NCI-H2081 treated with DMSO at 0.1 percent for 48 hours (cell line): Measurements from ENCODE around the gene SEPHS2.
"Not testable (repeated sequence)": the region's sequence is repeated elsewhere in the genome, so short reads cannot be mapped to it uniquely, and the experiment has no call there.

ENCODE experiments used
- DNase-seq: peaks from one replicate; lab custom pipeline; 2025; lab: John Stamatoyannopoulos, UW

SEPHS2 gene

DNA sequence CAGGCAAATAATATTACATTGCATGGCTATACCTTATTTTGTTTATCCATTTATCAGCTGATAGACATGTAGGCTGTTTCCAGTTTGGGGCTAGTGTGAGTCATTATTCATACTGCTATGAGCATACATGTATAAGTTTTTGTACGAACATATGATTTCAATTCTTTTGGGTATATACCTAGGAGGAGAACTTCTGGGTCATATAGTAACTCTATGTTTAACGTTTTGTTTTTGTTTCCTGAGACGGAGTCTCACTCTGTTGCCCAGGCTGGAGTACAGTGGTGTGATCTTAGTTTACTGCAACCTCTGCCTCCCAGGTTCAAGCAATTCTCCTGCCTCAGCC is 24.5 kb upstream of the SEPHS2 start:
- no peak for DNase-seq

DNA sequence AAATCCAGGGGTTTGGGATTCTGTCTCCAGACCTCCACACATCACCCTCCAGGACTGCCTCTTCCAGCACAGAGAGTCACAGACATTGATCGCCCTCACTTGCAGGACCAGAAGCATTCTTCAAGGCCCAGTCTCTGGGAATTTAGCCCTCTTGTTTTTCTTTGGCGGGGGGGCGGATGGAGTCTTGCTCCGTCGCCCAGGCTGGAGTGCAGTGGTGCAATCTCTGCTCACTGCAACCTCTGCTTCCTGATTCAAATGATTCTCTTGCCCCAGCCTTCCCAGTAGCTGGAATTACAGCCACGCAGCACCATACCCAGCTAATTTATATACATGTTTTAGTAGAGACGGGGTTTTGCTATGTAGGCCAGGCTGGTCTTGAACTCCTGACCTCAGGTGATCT is 18.4 kb upstream of the SEPHS2 start:
- no peak for DNase-seq

DNA sequence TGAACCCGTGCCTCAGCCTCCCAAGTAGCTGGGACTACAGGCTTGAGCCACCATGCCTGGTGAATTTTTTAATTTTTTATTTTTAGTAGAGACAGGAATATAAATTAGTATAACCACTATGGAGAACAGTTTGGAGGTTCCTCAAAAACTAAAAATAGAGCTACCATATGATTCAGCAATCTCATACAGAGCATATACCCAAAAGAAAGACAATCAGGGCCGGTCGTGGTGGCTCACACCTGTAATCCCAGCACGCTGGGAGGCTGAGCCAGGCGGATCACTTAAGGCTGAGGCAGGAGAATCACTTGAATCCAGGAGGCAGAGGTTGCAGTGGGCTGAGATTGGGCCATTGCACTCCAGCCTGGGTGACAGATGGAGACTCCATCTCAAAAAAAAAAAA is 15.8 kb upstream of the SEPHS2 start:
- DNase-seq = not testable (repeated sequence)

DNA sequence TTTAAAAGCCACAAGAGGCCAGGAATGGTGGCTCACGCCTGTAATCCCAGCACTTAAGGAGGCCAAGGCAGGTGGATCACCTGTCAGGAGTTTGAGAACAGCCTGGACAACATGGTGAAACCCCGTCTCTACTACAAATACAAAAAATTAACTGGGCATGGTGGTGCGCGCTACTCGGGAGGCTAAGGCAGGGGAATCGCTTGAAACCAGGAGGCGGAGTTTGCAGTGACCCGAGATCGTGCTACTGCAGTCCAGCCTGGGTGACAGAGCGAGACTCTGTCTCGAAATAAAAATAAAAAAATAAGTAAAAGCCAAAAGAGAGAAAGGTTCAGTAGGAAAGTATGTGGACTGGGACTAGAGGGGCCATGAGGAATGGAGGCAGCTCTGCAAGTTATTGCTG is 13.8 kb upstream of the SEPHS2 start:
- DNase-seq = no peak

DNA sequence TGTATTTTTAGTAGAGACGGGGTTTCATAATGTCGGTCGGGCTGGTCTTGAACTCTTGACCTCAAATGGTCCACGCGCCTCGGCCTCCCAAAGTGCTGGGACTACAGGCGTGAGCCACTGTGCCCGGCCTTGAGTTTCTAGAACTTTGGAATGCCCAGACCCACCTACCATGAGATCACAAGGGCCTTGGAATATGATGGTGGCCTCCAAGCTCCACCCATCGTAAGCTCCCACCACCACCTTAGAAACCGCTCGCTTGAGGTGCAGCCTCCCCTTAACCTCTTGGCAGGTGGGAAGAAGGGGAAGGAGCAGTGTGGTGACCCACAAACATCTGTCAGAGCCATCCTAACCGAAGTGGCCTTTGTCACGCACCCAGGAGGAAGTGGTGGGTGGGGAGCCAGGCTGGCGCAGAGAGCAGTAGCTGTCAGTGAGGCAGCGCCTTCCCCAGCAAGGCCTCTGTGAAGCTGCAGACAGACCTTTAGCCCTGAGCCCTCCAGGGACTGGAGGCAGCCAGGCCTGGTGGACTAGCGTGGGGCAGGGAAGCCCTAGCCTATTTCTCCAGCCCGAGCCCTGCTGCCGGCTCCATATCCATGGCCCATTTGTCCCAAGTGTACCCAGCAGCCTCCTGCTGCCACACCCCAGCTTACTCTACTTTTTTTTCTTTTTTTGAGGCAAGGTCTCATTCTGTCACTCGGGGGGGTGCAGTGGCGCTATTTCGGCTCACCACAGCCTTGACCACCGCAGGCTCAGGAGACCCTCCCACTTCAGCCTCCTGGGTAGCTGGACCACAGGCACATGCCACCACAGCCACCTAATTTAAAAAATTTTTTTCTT is 13.1 kb upstream of the SEPHS2 start:
- DNase-seq = no peak

DNA sequence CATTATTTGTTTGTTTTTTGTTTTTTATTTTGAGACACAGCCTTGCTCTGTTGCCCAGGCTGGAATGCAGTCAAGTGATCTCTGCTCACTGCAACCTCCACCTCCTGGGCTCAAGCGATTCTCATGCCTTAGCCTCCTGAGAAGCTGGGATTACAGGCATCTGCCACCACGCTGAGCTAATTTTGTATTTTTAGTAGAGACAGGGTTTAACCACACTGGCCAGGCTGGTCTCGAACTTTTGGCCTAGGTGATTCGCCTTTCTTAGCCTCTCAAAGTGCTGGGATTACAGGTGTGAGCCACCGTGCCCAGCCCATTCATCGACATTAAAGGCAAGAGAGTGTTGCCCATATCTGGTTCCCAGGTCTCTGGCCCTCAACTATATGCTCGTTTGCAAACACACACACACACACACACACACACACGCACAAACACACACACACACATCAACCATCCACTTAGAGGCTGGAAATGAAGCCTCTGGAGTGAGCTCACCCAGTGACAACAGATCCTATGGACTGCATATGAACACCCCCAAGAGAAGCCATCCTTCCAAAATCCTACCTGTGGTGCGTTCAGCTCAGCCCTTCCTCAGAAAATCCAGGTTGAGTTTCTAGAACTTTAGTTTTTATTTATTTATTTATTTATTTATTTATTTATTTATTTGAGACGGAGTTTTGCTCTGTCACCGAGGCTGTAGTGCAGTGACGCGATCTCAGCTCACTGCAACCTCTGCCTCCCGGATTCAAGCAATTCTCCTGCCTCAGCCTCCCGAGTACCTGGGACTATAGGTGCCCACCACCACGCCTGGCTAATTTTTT is 12.3 kb upstream of the SEPHS2 start:
- no peak for DNase-seq

DNA sequence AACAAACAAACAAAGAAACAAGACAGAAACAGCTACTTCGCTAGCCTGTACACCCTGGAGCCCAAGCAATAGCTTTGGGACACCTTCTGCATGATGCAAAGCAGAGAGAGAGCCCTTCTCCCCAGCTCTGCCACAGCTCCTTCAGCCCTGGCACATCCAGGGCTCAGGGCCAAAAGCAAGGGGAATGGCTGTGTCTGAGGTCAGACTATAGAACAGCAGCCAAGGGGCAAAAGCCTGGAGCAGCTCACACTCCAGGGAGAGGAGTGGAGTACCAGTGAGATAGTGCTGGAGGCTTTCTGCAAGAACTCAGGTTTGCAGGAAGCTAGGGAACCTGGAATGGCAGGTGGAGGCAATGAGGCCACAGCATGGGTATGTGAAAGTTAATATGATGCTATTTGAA is 11.6 kb upstream of the SEPHS2 start:
- DNase-seq = no peak

DNA sequence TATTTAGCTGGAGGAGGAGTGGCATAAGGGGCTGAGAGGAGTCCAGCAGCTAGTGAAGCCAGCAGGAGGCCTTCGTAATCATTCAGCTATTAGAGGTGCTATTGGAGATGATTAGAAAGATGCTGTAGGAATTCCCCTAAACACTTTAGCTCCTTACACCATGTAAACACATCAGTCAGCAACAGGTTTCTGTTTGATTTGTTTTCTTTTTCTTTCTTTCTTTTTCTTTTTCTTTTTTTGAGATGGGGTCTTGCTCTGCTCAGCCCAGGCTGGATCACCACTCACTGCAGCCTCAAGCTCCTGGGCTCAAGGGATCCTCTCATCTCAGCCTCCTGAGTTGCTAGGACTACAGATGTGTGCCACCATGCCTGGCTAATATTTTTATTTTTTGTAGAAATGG is 10.6 kb upstream of the SEPHS2 start:
- no peak for DNase-seq

DNA sequence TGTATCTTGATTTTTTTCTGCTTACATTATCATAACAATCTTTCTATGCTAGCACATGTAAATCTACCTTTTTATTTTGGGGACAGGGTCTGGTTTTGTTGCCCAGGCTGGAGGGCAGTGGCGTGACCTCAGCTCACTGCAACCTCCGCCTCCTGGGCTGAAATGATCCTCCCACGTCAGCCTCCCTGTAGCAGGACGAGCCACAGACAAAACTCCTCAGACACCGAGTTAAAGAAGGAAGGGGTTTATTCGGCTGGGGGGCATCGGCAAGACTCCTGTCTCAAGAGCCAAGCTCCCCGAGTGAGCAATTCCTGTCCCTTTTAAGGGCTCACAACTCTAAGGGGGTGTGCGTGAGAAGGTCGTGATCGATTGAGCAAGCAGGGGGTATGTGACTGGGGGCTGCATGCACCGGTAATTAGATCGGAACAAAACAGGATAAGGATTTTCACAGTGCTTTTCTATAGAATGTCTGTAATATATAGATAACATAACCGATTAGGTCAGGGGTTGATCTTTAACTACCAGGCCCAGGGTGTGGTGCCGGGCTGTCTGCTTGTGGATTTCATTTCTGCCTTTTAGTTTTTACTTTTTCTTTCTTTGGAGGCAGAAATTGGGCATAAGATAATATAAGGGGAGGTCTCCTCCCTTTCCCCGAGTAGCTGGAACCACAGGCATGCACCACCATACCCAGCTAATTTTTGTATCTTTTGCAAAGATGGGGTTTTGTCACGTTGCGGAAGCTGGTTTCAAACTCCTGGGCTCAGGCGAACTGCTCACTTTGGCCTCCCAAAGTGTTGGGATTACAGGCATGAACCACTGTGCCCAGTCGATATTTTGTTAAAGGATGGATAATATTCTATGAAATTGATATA is 7.3 kb upstream of the SEPHS2 start:
- not testable (repeated sequence) for DNase-seq

DNA sequence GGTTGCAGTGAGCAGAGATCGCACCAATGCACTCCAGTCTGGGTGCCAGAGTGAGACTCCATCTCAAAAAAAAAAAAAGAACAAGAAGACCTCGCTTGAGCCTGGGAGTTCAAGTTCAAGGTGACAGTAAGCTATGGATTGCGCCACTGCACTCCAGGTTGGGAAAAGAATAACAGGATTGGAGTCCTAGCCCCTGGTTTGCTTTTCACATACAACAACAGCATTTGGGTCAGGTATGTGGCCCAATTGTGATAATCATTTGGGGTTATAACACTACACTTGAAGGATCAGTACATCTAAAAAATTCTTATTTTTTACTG is 3.4 kb upstream of the SEPHS2 start:
- DNase-seq = no peak

DNA sequence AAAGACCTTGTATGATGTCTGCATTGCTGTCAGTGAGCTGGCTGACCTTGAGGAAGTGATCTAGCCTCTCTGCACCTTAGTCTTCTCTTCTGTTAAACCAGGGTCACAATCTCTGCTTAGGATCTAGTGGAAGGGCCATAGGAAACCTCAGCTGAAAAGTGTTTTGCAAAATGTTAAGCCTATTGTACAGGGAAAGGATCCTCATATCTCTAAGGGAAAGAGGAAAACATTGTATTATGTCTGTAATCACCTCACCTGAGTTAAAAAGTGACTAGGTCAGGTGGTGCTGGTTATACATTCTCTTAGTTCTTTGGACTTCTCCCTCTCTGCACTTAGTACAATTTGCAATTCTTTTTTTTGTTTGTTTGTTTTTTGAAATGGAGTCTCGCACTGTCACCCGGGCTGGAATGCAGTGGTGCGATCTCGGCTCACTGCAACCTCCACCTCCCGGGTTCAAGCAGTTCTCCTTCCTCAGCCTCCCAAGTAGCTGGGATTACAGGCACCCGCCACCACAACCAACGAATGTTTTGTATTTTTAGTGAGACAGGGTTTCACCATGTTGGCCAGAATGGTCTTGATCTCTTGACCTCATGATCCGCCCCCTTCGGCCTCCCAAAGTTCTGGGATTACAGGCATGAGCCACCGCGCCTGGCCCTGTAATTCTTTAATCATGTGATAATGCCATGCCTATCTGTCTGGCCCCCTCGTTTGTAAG is 2.0 kb upstream of the SEPHS2 start:
- no peak for DNase-seq

DNA sequence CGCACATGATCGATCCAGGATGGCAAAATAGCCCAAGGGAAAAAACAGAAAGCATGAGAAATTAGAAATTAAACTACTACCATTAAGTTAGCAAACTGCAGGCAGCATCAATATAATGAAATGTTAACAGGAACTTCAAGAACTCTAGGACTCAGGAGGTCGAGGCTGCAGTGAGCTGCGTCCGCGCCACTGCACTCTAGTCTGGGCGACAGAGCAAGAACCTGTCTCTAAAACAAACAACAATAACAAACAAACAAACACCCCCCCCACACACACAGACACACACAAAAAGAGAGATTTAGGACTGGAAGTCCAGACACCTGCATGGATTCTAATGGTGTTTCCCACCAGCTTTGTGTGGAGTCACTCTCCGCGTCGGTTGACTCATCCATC is 525 bp upstream of the SEPHS2 start:
- no peak for DNase-seq

DNA sequence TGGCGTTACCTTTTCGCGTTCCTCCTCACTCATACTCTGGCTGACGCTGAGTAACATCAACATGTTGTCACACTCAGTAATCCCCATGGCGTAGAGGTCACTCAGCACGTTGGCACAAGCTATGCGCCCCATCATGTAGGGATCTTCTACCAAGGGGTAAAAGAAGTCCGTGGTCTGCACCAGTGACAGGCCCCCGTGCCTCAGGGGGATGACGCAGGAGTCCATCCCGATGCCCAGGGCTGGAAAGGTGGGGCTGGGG is 596 bp downstream of the SEPHS2 start:
- no peak for DNase-seq

DNA sequence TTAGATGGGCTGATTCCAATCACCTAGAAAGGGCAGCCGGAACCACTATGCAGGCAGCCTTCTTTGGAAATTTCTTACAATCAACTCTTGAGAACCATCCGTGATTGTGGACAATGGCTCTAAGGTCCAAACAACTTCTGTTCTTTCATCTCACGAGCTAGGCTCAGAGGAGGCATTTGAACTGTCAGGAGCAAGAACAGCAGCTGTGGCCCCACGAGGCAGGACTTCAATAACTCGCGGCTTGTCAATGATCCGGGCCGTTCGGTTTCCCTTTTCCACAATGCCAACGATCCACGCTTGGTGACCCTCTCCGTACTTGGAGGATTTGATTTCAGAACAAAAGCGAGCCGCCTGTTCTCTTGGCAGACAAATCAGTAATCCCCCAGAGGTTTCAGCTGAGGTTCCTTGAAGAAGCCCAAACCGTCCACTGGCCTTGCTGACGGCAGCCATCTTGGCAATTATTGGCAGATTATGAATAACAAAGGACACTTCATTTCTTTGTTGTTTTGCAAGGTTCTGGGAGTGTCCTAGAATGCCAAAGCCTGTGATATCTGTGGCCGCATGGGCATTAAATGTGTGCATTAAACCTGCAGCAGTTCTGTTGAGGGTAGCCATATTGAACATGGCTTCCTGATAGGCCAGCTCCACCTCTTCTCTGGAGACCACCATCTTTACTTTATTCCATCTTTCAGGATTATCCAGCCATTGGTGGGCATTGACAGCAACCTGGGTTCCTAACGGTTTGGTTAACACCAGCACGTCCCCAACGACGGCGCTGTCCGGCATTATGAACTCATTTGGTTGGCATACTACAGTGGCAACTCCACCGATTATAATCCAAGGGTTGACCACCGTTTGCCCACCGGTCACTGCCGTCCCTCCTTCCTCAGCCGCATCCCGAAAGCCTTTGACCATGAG is 1.2 kb downstream of the SEPHS2 start:
- no peak for DNase-seq

DNA sequence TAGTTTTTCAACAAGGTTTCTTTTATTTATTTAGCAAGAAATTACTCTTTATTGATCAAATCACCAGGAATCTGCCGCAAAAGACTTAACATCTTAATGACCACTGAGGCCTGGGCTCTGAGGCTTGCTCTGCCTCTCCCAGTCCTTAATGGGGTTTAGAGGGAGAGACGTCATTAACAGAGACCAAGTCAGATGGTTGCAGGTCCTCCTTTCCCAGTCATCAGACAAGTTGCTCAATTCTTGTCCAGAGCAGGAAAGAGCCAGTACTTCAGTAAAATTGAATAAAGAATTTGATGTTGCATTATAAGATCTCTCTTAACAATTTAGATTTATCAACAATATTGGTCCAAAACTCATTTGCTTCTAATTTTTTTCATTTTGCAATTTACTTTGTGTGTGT is 2.0 kb downstream of the SEPHS2 start:
- no peak for DNase-seq

DNA sequence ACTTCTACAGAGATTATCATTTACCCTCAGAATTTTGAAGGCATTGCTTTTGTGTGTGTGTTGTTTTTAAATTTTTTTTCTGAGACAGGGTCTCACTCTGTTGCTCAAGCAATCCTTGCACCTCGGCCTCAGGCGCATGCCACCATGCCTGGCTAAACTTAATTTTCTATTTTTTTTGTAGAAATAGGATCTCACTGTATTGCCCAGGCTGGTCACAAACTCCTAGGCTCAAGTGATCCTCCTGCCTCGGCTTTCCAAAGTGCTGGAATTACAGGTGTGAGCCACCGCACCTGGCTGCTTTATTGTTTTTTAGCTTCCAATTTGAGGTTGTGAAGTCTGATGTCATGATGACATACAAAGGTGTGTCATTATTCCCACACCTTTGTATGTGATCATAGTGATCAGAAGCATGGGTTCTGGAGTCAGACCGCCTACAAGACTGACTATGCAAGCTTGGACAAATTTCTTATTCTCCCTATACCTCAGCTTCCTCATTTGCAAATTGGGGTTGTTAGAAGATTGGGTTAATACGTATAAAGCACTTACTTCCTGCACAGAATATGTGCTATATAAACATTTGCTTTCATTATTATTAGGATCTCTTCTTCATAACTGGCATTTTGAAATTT is 5.8 kb downstream of the SEPHS2 start:
- no peak for DNase-seq

DNA sequence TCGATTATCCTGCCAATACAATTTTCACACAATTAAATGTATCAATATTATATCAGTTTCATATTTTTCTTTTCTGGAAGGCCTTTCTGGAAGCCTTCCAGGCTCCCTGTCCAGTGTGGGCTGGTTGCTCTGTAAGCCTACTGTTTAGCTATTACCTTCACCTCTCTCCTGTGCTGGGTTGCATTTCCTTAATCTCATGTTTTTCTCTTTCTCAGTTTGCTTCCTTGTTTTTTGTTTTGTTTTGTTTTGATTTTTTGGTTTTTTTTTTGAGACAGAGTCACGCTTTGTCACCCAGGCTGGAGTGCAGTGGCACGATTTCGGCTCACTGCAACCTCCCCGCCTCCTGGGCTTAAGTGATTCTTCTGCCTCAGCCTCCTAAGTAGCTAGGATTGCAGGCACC is 6.8 kb downstream of the SEPHS2 start:
- no peak for DNase-seq

DNA sequence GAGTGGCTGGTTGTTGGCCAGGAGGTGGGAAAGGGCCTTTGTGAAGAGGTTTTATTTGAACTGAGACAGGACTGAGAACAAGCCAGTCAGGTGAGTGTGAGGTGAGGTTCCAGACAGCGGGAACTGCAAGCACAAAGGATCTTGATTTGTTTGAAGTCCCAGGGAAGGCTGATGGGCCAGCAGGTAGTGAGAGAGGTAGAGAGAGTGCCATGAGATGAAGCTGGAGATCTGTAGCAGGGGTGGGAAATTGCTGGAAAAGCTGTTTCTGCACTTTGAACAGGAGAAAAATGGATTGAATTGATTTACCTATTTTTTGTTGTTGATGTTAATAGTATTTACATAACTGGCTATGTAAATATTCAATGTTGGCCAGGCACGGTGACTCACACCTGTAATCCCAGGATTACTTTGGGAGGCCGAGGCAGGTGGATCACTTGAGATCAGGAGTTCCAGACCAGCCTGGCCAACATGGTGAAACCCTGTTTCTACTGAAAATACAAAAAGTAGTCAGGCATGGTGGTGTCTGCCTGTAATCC is 8.1 kb downstream of the SEPHS2 start:
- DNase-seq = no peak

DNA sequence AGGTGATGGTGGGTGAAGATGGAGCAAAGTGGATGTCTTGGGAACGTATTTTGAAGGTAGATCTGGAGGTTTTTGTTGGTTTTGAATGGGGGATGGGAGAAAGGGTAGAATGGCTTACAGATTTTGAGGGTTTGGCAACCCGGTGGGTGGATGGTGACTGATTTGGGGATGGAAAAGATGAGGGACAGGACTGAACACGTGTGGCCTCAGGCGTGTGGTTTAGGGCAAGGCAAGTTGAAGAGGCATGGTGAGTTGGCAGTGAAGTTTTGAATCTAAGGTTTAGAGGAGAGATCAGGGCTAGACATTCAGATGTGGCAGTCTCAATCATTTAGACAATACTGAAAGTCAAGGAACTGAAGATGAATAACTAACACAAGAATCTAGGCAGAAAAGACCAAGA is 10.8 kb downstream of the SEPHS2 start:
- no peak for DNase-seq

DNA sequence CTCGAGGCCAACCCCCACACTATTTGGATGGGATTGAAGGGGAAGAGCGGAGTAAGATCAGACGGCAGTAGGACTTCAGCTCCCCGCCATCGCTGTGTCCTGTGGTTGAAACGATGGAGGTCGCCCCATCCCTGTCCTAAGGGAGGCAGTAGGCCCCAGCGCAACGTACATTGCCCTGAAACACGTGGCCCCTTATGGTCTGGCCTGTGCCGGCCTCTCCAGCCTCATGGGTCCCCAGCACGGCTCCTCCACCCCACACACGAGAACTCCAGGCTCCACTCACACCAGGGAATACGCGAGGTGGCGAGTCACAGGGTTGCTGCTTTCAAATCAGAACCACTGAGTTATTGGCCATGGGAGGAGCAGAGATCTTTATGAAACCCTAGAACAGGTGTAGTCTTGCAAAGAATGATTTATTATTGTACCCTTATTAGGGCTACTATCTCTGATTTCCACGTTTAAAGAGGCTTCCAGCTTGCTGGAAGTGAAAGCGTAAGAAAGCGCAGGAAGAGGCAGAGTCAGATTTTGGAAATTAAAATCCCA is 15.2 kb downstream of the SEPHS2 start:
- no peak for DNase-seq
